ENCODE data around the gene EFNB2.

DNA sequence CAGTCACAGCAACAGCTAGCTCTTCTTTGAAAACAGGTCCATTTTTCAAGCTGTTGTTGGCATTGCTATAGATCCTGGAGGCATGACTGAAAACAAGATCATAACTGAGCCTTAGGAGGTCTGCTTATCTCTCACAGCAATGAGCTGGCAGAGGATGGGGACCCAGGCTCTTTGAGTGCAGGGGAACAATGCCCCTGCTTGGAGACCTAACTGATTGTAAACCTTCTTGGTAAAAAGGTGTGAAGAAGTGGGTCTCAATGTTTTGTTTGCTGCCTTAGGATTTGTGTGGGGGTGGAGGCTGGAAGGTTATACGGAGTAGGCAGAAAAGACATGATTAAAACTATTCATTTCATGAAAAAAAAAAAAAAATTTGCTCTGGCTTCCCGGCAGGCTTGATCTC lies 94.6 kb downstream of the EFNB2 start:
- TF ChIP-seq, protein P1, sequence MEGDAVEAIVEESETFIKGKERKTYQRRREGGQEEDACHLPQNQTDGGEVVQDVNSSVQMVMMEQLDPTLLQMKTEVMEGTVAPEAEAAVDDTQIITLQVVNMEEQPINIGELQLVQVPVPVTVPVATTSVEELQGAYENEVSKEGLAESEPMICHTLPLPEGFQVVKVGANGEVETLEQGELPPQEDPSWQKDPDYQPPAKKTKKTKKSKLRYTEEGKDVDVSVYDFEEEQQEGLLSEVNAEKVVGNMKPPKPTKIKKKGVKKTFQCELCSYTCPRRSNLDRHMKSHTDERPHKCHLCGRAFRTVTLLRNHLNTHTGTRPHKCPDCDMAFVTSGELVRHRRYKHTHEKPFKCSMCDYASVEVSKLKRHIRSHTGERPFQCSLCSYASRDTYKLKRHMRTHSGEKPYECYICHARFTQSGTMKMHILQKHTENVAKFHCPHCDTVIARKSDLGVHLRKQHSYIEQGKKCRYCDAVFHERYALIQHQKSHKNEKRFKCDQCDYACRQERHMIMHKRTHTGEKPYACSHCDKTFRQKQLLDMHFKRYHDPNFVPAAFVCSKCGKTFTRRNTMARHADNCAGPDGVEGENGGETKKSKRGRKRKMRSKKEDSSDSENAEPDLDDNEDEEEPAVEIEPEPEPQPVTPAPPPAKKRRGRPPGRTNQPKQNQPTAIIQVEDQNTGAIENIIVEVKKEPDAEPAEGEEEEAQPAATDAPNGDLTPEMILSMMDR (IDR thresholded peaks at IDR 0.05; ENCODE audit: poor library complexity, severe bottlenecking), result no peak
- no peak for TF ChIP-seq POLR2AphosphoS5 (IDR thresholded peaks at IDR 0.05)
- TF ChIP-seq, protein P2, sequence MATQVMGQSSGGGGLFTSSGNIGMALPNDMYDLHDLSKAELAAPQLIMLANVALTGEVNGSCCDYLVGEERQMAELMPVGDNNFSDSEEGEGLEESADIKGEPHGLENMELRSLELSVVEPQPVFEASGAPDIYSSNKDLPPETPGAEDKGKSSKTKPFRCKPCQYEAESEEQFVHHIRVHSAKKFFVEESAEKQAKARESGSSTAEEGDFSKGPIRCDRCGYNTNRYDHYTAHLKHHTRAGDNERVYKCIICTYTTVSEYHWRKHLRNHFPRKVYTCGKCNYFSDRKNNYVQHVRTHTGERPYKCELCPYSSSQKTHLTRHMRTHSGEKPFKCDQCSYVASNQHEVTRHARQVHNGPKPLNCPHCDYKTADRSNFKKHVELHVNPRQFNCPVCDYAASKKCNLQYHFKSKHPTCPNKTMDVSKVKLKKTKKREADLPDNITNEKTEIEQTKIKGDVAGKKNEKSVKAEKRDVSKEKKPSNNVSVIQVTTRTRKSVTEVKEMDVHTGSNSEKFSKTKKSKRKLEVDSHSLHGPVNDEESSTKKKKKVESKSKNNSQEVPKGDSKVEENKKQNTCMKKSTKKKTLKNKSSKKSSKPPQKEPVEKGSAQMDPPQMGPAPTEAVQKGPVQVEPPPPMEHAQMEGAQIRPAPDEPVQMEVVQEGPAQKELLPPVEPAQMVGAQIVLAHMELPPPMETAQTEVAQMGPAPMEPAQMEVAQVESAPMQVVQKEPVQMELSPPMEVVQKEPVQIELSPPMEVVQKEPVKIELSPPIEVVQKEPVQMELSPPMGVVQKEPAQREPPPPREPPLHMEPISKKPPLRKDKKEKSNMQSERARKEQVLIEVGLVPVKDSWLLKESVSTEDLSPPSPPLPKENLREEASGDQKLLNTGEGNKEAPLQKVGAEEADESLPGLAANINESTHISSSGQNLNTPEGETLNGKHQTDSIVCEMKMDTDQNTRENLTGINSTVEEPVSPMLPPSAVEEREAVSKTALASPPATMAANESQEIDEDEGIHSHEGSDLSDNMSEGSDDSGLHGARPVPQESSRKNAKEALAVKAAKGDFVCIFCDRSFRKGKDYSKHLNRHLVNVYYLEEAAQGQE (IDR thresholded peaks at IDR 0.05; ENCODE audit: borderline replicate concordance), result no peak
- TF ChIP-seq RAD21 (conservative IDR thresholded peaks at IDR 0.05), result no peak
- TF ChIP-seq EP300 (conservative IDR thresholded peaks at IDR 0.05; ENCODE audit: poor library complexity, severe bottlenecking), result no peak
- TF ChIP-seq TAF1 (IDR thresholded peaks at IDR 0.05; ENCODE audit: low read depth), result no peak

Data from neural cell (in vitro differentiated cells).